Upper lobe of left lung (tissue), 4 donors: Measurements from ENCODE around the gene FOXE1.

Source experiments
- EP300 ChIP-seq, 4 donors: sonication (generic); formaldehyde crosslinking; IDR thresholded peaks; one replicate each; pipeline ENCODE4 v1.5.1; 2017; ENCODE audit warnings: antibody characterized with exemption in 4 of 4, control low read depth in 2 of 4
- POLR2A ChIP-seq, 4 donors: fragments of 450-650 bp; IDR thresholded peaks; one replicate each; pipeline ENCODE4 v1.5.1; 2016 to 2017; ENCODE audit warnings: antibody characterized with exemption in 4 of 4, mild to moderate bottlenecking in 2 of 4
- POLR2AphosphoS5 ChIP-seq, 2 donors: sonication (generic); formaldehyde crosslinking; IDR thresholded peaks; one replicate each; pipeline ENCODE4 v1.5.1; 2017; ENCODE audit warnings: antibody characterized with exemption in 2 of 2
- TF ChIP-seq, protein P1 (sequence below), 6 experiments: fragments of 450-650 bp in 4 of 6; fragments of 200-600 bp in 2 of 6; sonication (generic) in 2 of 6; IDR thresholded peaks; one replicate each; pipeline ENCODE4 v1.5.1; 2016 to 2019; ENCODE audit warnings: antibody characterized with exemption in 6 of 6

GRCh38 chr9:97849980-97850379 lies 3.0 kb upstream of the FOXE1 start:
- TF ChIP-seq EP300 (IDR thresholded peaks at IDR 0.05) (no peak), POLR2A (IDR thresholded peaks at IDR 0.05) (no peak), POLR2AphosphoS5 (IDR thresholded peaks at IDR 0.05) (no peak)
- TF ChIP-seq, protein P1, sequence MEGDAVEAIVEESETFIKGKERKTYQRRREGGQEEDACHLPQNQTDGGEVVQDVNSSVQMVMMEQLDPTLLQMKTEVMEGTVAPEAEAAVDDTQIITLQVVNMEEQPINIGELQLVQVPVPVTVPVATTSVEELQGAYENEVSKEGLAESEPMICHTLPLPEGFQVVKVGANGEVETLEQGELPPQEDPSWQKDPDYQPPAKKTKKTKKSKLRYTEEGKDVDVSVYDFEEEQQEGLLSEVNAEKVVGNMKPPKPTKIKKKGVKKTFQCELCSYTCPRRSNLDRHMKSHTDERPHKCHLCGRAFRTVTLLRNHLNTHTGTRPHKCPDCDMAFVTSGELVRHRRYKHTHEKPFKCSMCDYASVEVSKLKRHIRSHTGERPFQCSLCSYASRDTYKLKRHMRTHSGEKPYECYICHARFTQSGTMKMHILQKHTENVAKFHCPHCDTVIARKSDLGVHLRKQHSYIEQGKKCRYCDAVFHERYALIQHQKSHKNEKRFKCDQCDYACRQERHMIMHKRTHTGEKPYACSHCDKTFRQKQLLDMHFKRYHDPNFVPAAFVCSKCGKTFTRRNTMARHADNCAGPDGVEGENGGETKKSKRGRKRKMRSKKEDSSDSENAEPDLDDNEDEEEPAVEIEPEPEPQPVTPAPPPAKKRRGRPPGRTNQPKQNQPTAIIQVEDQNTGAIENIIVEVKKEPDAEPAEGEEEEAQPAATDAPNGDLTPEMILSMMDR (IDR thresholded peaks at IDR 0.05) = no peak
